Kidney (tissue), 14 donors: Measurements from ENCODE around the gene FAM171A1. TPM values are rescaled to one million over a fixed set of nuclear protein-coding genes. Genes with fewer than 3 reads are reported as not detected.

Experiments used
- DNase-seq, 5 donors: peaks; one replicate each; pipeline ENCODE4 v3.0.0-alpha.2; 2013 to 2020
- FAIRE-seq: peaks from 2 replicates; lab custom pipeline; 2012; peaks lifted over from hg19 to GRCh38; lab: Jason Lieb, UNC
- H3K27ac ChIP-seq, 2 donors: one replicate each; pipeline ENCODE4 v1.7.0; 2013; ENCODE audit warnings: low read depth in 2 of 2, low read length in 2 of 2, inconsistent platforms in 1 of 2
- H3K27me3 ChIP-seq: one replicate; pipeline ENCODE4 v1.7.1; 2013; ENCODE audit warnings: low read length, inconsistent platforms; ENCODE audit not compliant: control insufficient read depth, insufficient read depth
- H3K36me3 ChIP-seq, 3 donors: one replicate each; pipeline versions ENCODE4 v1.7.0 to v1.7.1; 2013; ENCODE audit warnings: low read length in 3 of 3, control low read depth in 1 of 3, inconsistent platforms in 1 of 3; ENCODE audit not compliant: insufficient read depth in 3 of 3, control insufficient read depth in 2 of 3
- H3K4me1 ChIP-seq, 3 donors: one replicate each; pipeline versions ENCODE4 v1.7.0 to v1.7.1; 2013; ENCODE audit warnings: low read length in 3 of 3, inconsistent platforms in 1 of 3, low read depth in 1 of 3; ENCODE audit not compliant: control insufficient read depth in 2 of 3, insufficient read depth in 2 of 3
- H3K4me3 ChIP-seq, 3 donors: one replicate each; pipeline versions ENCODE4 v1.7.0 to v1.8.1; 2013; ENCODE audit warnings: low read length in 3 of 3, control low read depth in 1 of 3, inconsistent platforms in 1 of 3
- H3K9ac ChIP-seq, 3 donors: one replicate each; pipeline versions ENCODE4 v1.7.0 to v1.7.1; 2013; ENCODE audit warnings: low read length in 3 of 3, control low read depth in 1 of 3, inconsistent platforms in 1 of 3
- H3K9me3 ChIP-seq, 3 donors: one replicate each; pipeline versions ENCODE4 v1.7.0 to v1.7.1; 2013; ENCODE audit warnings: low read length in 3 of 3, control low read depth in 1 of 3, inconsistent platforms in 1 of 3; ENCODE audit not compliant: control insufficient read depth in 2 of 3, insufficient read depth in 1 of 3
- intact Hi-C: fragments of 100-400 bp; cut with DNase I; formaldehyde crosslinking; loops from one replicate; pipeline ENCODE4 v1.11.1; 2022
- polyA plus RNA-seq: library from polyadenylated mRNA; stranded (reverse); fragments of 350-450 nt; fragmentation: Illumina TruSeq; extraction: RNeasy Lipid Tissue Mini Kit (QIAGEN cat#74804); gene quantifications from one replicate; pipeline ENCODE4 v1.2.3, GENCODE V29; 2014; ENCODE audit warnings: low read depth, low replicate concordance; ENCODE audit not compliant: insufficient read depth
- total RNA-seq: library from RNA; stranded (reverse); fragmentation: NEBNext Ultra II Directional; extraction: Animal tissue kit (Norgen Biotek cat#: 25700); gene quantifications from one replicate; pipeline ENCODE4 v1.2.1, GENCODE V29; 2021
- TF ChIP-seq, protein P1 (sequence below): IDR thresholded peaks from 3 replicates; pipeline ENCODE4 v1.5.1; 2012; ENCODE audit warnings: mild to moderate bottlenecking, moderate library complexity, borderline replicate concordance; ENCODE audit not compliant: insufficient read depth; ENCODE audit errors: extremely low read depth
- donor health status: control.
- donor health status: control.
- donor health status: control.
- donor health status: control.
- donor health status: control.
- donor health status: DM: yes; HTN: yes; CAD: no.
- donor health status: Normal renal cell carcinoma (clear cell type).

The FAM171A1 gene
- total and polyA plus RNA-seq, 2 donors from 2014 or later = 30.4 to 53.0 TPM

- no peaks in the 10 kb centered on the region for H3K36me3 ChIP-seq
- H3K9me3 ChIP-seq = no peaks in the 10 kb centered on the region
- no peak overlapping the region for H3K4me3 ChIP-seq
- TF ChIP-seq, protein P1, sequence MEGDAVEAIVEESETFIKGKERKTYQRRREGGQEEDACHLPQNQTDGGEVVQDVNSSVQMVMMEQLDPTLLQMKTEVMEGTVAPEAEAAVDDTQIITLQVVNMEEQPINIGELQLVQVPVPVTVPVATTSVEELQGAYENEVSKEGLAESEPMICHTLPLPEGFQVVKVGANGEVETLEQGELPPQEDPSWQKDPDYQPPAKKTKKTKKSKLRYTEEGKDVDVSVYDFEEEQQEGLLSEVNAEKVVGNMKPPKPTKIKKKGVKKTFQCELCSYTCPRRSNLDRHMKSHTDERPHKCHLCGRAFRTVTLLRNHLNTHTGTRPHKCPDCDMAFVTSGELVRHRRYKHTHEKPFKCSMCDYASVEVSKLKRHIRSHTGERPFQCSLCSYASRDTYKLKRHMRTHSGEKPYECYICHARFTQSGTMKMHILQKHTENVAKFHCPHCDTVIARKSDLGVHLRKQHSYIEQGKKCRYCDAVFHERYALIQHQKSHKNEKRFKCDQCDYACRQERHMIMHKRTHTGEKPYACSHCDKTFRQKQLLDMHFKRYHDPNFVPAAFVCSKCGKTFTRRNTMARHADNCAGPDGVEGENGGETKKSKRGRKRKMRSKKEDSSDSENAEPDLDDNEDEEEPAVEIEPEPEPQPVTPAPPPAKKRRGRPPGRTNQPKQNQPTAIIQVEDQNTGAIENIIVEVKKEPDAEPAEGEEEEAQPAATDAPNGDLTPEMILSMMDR = no peak
- no peak overlapping the region for H3K9ac ChIP-seq
- DNase-seq (no peak), FAIRE-seq (no peak)
- intact Hi-C loops = no loop called here
- no peaks in the 10 kb centered on the region for H3K4me1 ChIP-seq
- no peak overlapping the region for H3K27ac ChIP-seq
- no peaks in the 10 kb centered on the region for H3K27me3 ChIP-seq
Measured at GRCh38 chr10:15223174-15223573, 147.9 kb downstream of the FAM171A1 start.

GRCh38 chr10:15222511-15222910 lies 148.6 kb downstream of the FAM171A1 start:
- Histone ChIP-seq H3K4me3 (no peak overlapping the region), H3K9ac (no peak overlapping the region), H3K27me3 (no peaks in the 10 kb centered on the region), H3K4me1 (no peaks in the 10 kb centered on the region), H3K36me3 (no peaks in the 10 kb centered on the region), H3K9me3 (no peaks in the 10 kb centered on the region), H3K27ac (no peak overlapping the region)
- TF ChIP-seq, protein P1 = no peak
- FAIRE-seq (no peak), DNase-seq (no peak)
- intact Hi-C loops = no loop called here

- intact Hi-C loops = no loop called here
- Histone ChIP-seq H3K27ac (no peak overlapping the region), H3K9me3 (no peaks in the 10 kb centered on the region), H3K36me3 (no peaks in the 10 kb centered on the region), H3K27me3 (no peaks in the 10 kb centered on the region), H3K4me1 (no peaks in the 10 kb centered on the region), H3K4me3 (no peak overlapping the region), H3K9ac (no peak overlapping the region)
- FAIRE-seq = no peak
- no peak for DNase-seq
- TF ChIP-seq, protein P1 = no peak
Measured at GRCh38 chr10:15220445-15220844, 150.6 kb downstream of the FAM171A1 start.

DNA sequence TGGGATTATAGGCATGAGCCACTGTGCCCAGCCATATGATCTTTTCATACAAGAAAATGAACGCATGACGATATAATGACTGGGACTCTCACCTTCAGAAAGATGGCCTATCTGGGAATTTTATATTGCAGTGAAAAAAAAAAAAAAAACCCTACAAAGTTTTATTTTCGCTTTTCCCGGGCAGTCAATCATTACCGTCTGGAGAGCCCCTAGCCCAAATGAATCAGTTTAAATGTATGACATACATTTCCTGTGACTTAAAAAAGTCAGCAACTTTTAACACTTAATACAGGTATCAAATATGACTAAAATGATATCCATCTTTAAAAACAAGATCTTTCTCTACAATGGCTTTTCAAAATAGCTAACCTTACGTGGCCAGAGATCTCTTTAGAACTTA lies 154.4 kb downstream of the FAM171A1 start:
- Histone ChIP-seq H3K27me3 (no peaks in the 10 kb centered on the region), H3K27ac (no peak overlapping the region), H3K4me3 (no peak overlapping the region), H3K9ac (no peak overlapping the region), H3K9me3 (no peaks in the 10 kb centered on the region), H3K4me1 (no peaks in the 10 kb centered on the region), H3K36me3 (peaks cover 0 to 6% (median 4%) of the 10 kb centered on the region in 3 donors)
- TF ChIP-seq, protein P1 = no peak
- FAIRE-seq = no peak
- intact Hi-C loops = loop anchor here (10.0 kb wide), 1 partner anchor 158 kb away; the partner anchor contains the start of gene FAM171A1
- no peak for DNase-seq
